Esophagus muscularis mucosa (tissue), 4 donors: ENCODE data around the gene DELE1. TPM values are rescaled to one million over a fixed set of nuclear protein-coding genes. Genes with fewer than 3 reads are reported as not detected.

ENCODE experiments used
- DNase-seq: peaks from one replicate; pipeline ENCODE4 v3.0.0-alpha.2; 2017; ENCODE audit errors: extremely low spot score
- H3K27ac ChIP-seq, 4 donors: fragments of 200-600 bp; sonication (generic); replicated peaks in 1 of 4; 1 replicate in 3 of 4; 2 replicates in 1 of 4; pipeline ENCODE4 v1.5.1; 2016 to 2019; ENCODE audit warnings: mild to moderate bottlenecking in 1 of 4
- H3K27me3 ChIP-seq, 4 donors: fragments of 200-600 bp; sonication (generic); one replicate each; pipeline versions ENCODE4 v1.5.1 to v1.6.0; 2016 to 2019
- H3K36me3 ChIP-seq, 4 donors: fragments of 200-600 bp; sonication (generic); one replicate each; pipeline ENCODE4 v1.5.1; 2016 to 2019
- H3K4me1 ChIP-seq, 4 donors: fragments of 200-600 bp; sonication (generic); one replicate each; pipeline ENCODE4 v1.5.1; 2016 to 2019
- H3K4me3 ChIP-seq, 4 donors: fragments of 200-600 bp; sonication (generic); 1 replicate in 2 of 4; 2 replicates in 2 of 4; pipeline ENCODE4 v1.5.1; 2016 to 2019; ENCODE audit warnings: mild to moderate bottlenecking in 4 of 4, moderate library complexity in 1 of 4
- H3K9me3 ChIP-seq, 4 donors: fragments of 200-600 bp; sonication (generic); 1 replicate in 3 of 4; 2 replicates in 1 of 4; pipeline ENCODE4 v1.5.1; 2016 to 2019
- EP300 ChIP-seq: sonication (generic); formaldehyde crosslinking; IDR thresholded peaks from one replicate; pipeline ENCODE4 v1.6.1; 2017; ENCODE audit warnings: antibody characterized with exemption
- POLR2A ChIP-seq: fragments of 450-650 bp; IDR thresholded peaks from one replicate; pipeline ENCODE4 v1.6.1; 2017; ENCODE audit warnings: antibody characterized with exemption, moderate library complexity, mild to moderate bottlenecking, low read depth
- POLR2AphosphoS5 ChIP-seq, 2 donors: sonication (generic); formaldehyde crosslinking; IDR thresholded peaks; one replicate each; pipeline ENCODE4 v1.6.1; 2017; ENCODE audit warnings: antibody characterized with exemption in 2 of 2
- WGBS: methylation state at CpG from one replicate; pipeline ENCODE4 v1.1.5; 2018; 5-methylcytosine and 5-hydroxymethylcytosine counted together
- intact Hi-C: fragments of 100-400 bp; cut with DNase I; formaldehyde crosslinking; loops from one replicate; pipeline ENCODE4 v1.15.1; 2023
- total RNA-seq, 4 donors: library from RNA; depleted of rRNA; stranded (reverse); fragments of >200 nt; gene quantifications; one replicate each; pipeline versions ENCODE4 v1.1.0 to v1.2.1, GENCODE V29; 2016
- TF ChIP-seq, protein P1 (sequence below), 3 experiments: fragments of 200-600 bp in 2 of 3; fragments of 450-650 bp in 1 of 3; sonication (generic) in 2 of 3; IDR thresholded peaks; one replicate each; pipeline ENCODE4 v1.5.1; 2017 to 2019; ENCODE audit warnings: antibody characterized with exemption in 3 of 3, mild to moderate bottlenecking in 2 of 3, moderate library complexity in 1 of 3

The DELE1 gene
- total RNA-seq, 4 donors from 2014 or later, result 44.4 to 75.8 (median 49.6) TPM

DNA sequence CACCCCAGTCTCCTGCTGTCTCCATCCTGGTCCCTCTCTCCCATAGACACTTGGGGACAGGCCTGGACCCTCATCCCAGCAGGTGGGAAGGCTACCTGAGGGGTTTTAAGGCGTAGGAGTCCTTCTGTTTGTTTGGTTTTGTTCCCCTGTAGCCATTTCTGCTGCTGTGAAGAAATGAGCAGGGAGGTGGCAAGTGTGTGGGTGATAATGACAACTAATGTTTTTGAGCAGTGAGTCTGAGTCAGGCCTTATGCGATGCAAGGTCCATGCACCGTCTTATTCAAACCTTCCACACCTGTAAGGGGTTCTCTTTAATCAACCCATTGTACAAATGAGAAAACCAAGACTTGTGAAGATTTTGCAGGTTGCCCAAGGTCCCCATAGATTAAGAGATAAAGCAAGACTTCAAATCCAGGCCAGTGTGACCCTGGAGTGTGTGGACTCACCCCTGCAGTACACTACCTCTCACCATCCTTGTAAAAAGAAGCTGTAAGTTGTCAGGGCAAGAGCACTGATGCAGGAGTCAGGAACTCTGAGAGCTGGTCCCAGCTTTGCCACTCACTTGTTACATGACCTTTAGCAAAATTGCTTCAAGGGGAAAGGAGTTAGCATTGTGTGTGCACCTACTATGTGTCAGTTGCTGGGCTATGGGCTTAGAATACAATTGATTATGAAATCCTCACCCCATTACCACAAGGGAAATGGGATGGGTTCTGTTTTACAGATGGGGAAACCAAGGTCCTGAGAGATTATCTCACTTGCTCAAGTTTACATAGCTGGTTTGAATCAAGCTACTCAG, 26.7 kb downstream of the DELE1 start:
- WGBS, result 97% methylated on average over 3 of the region's 3 CpGs
- Histone ChIP-seq H3K36me3 (peaks cover 0 to 35% (median 3%) of the 10 kb centered on the region in 4 donors), H3K27ac (no peak overlapping the region), H3K9me3 (no peaks in the 10 kb centered on the region), H3K4me1 (peaks cover 11 to 51% (median 34%) of the 10 kb centered on the region in 4 donors), H3K27me3 (no peaks in the 10 kb centered on the region), H3K4me3 (no peak overlapping the region)
- TF ChIP-seq POLR2A, result no peak
- TF ChIP-seq, protein P1, sequence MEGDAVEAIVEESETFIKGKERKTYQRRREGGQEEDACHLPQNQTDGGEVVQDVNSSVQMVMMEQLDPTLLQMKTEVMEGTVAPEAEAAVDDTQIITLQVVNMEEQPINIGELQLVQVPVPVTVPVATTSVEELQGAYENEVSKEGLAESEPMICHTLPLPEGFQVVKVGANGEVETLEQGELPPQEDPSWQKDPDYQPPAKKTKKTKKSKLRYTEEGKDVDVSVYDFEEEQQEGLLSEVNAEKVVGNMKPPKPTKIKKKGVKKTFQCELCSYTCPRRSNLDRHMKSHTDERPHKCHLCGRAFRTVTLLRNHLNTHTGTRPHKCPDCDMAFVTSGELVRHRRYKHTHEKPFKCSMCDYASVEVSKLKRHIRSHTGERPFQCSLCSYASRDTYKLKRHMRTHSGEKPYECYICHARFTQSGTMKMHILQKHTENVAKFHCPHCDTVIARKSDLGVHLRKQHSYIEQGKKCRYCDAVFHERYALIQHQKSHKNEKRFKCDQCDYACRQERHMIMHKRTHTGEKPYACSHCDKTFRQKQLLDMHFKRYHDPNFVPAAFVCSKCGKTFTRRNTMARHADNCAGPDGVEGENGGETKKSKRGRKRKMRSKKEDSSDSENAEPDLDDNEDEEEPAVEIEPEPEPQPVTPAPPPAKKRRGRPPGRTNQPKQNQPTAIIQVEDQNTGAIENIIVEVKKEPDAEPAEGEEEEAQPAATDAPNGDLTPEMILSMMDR (IDR thresholded peaks at IDR 0.05), result no peak
- TF ChIP-seq POLR2AphosphoS5 (IDR thresholded peaks at IDR 0.05), result no peak
- TF ChIP-seq EP300, result no peak
- DNase-seq, result no peak
- intact Hi-C loops, result no loop called here

DNA sequence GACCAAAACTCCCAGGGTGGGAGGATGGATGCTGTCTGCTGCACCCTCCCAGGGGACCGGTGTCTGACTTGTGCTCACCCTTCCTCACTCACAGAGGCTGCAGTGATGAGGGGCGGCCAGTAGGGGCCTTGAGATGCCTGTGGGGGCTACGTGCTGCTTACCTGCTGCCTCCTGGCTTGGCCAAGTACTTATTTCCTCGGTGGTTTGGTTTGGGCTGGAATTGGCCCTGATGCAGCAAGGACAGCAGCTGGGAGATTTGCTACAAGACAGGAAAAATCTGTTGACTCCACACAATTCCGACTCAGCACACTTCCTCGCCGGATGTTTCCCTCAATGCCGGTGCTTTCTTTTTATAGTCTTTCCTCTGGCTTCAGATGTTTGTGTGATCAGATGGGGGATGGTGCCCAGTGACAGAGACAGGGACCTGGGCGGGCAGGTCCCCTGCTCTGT, 27.7 kb downstream of the DELE1 start:
- no peak for DNase-seq
- WGBS, result 41% methylated on average over 6 of the region's 9 CpGs
- H3K4me1 ChIP-seq, result peaks cover 6 to 41% (median 25%) of the 10 kb centered on the region in 4 donors
- TF ChIP-seq, protein P1 (IDR thresholded peaks at IDR 0.05), result peak in 1 of 3 experiments; percentile 23
- TF ChIP-seq POLR2A, result no peak
- peak in 1 of 2 donors; percentile 21 for TF ChIP-seq POLR2AphosphoS5 (IDR thresholded peaks at IDR 0.05)
- TF ChIP-seq EP300, result no peak
- H3K36me3 ChIP-seq, result peaks cover 0 to 31% (median 9%) of the 10 kb centered on the region in 4 donors
- H3K4me3 ChIP-seq, result no peak overlapping the region
- H3K27ac ChIP-seq, result no peak overlapping the region
- intact Hi-C loops, result no loop called here
- no peaks in the 10 kb centered on the region for H3K9me3 ChIP-seq
- no peaks in the 10 kb centered on the region for H3K27me3 ChIP-seq

DNA sequence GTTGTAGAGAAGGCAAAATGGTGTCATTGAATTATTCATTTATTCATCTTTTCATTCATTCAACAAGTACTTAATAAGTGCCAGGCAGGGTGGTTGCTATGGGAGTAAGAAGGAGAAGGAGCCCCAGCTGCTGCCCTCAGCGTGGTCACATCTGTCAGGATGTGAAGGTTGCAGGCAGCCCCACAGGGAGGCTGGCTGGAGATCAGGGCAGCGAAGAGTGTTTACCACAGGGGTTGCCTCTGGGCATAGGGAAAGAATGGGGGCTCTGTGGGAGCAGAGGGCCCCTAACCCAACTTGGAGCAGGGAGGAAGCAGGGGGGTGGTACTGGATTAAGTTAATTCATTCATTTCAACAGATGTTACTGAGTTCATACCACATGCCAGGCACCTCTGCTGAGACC, 28.3 kb downstream of the DELE1 start:
- H3K9me3 ChIP-seq, result no peaks in the 10 kb centered on the region
- no peak overlapping the region for H3K27ac ChIP-seq
- no peaks in the 10 kb centered on the region for H3K27me3 ChIP-seq
- 85% methylated on average over 2 of the region's 2 CpGs for WGBS
- H3K4me3 ChIP-seq, result no peak overlapping the region
- TF ChIP-seq EP300, result no peak
- no peak for TF ChIP-seq POLR2A
- TF ChIP-seq, protein P1 (IDR thresholded peaks at IDR 0.05), result no peak
- no peak for TF ChIP-seq POLR2AphosphoS5 (IDR thresholded peaks at IDR 0.05)
- peaks cover 0 to 28% (median 9%) of the 10 kb centered on the region in 4 donors for H3K36me3 ChIP-seq
- intact Hi-C loops, result no loop called here
- no peak for DNase-seq
- peaks cover 8 to 40% (median 23%) of the 10 kb centered on the region in 4 donors for H3K4me1 ChIP-seq

DNA sequence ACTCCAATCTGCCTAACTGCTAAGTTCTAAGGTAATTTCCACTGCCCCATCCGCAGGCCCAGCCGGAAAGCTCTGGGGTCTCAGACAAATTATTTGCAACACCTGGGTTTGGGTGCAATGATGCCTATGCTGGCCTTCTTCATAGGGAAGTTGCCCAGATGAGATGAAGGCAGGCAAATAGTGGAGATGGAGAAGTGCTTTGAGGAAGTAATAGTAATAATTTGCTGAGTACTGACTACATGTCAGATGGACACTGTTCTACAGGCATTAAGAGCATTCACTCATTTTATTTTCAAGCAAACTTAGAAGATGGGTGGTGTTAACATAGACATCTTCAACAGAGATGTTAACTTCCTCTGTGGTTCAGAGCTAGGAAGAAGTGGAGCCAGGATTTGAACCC, 30.5 kb downstream of the DELE1 start:
- TF ChIP-seq, protein P1 (IDR thresholded peaks at IDR 0.05), result no peak
- 90% methylated on average over 2 of the region's 2 CpGs for WGBS
- Histone ChIP-seq H3K27ac (no peak overlapping the region), H3K4me1 (peaks cover 22 to 61% (median 39%) of the 10 kb centered on the region in 4 donors), H3K27me3 (no peaks in the 10 kb centered on the region), H3K9me3 (no peaks in the 10 kb centered on the region), H3K4me3 (no peak overlapping the region), H3K36me3 (peaks cover 0 to 19% (median 9%) of the 10 kb centered on the region in 4 donors)
- DNase-seq, result no peak
- intact Hi-C loops, result no loop called here
